Muscle of leg (tissue), 16 donors: ENCODE measurements around the gene FBXO41. TPM values are rescaled to one million over a fixed set of nuclear protein-coding genes. Genes with fewer than 3 reads are reported as not detected.

ENCODE experiments used
- DNase-seq: peaks from one replicate; pipeline ENCODE4 v3.0.0; 2013
- H3K27ac ChIP-seq: one replicate; pipeline ENCODE4 v1.5.1; 2013; ENCODE audit warnings: mild to moderate bottlenecking, low read length, control low read depth
- H3K27me3 ChIP-seq: one replicate; pipeline ENCODE4 v1.6.1; 2013; ENCODE audit warnings: low read length; ENCODE audit not compliant: control insufficient read depth, insufficient read depth
- H3K36me3 ChIP-seq: one replicate; pipeline ENCODE4 v1.6.1; 2013; ENCODE audit warnings: low read length; ENCODE audit not compliant: control insufficient read depth, insufficient read depth
- H3K4me1 ChIP-seq: one replicate; pipeline ENCODE4 v1.6.1; 2013; ENCODE audit warnings: low read length; ENCODE audit not compliant: control insufficient read depth, insufficient read depth
- H3K4me3 ChIP-seq: one replicate; pipeline ENCODE4 v1.5.1; 2013; ENCODE audit warnings: low read length, control low read depth
- H3K9me3 ChIP-seq: replicated peaks from 2 replicates; pipeline ENCODE4 v1.6.1; 2013; ENCODE audit warnings: low read depth, low read length; ENCODE audit not compliant: control insufficient read depth
- WGBS: methylation state at CpG from one replicate; pipeline ENCODE4 v1.1.5; 2013; ENCODE audit warnings: missing lambda C conversion rate; ENCODE audit not compliant: insufficient coverage; 5-methylcytosine and 5-hydroxymethylcytosine counted together
- long read RNA-seq, 11 donors: transcript quantifications; one replicate each; lab custom pipeline, GENCODE V29; 2026
- polyA plus RNA-seq, 8 donors: library from polyadenylated mRNA; unstranded; fragments of 120-200 nt; gene quantifications; one replicate each; pipeline versions ENCODE4 v1.2.1 to v1.2.3, GENCODE V29; 2013; ENCODE audit warnings: inconsistent platforms in 1 of 8, low replicate concordance in 1 of 8; ENCODE audit not compliant: insufficient read length in 8 of 8, insufficient read depth in 1 of 8
- total RNA-seq: library from RNA; stranded (reverse); fragments of 120-200 nt; gene quantifications from one replicate; pipeline ENCODE4 v1.2.4, GENCODE V29; 2013

FBXO41 gene
- total RNA-seq (0.09 TPM), polyA plus RNA-seq (under 1 TPM; 0.20 to 0.40 (median 0.29) TPM)
- long read RNA-seq, donor 1: 0 reads
- long read RNA-seq, donor 2: 0 reads
- long read RNA-seq, donor 3: 0 reads
- long read RNA-seq, donor 4: 0 reads
- long read RNA-seq, donor 5: 0 reads
- long read RNA-seq, donor 6: 0 reads
- long read RNA-seq, donor 7: 0 reads
- long read RNA-seq, donor 8: 0 reads
- long read RNA-seq, donor 9: 0 reads
- long read RNA-seq, donor 10: 0 reads
- long read RNA-seq, donor 11: 0 reads

GRCh38 chr2:73284296-73285158 is at the start of gene FBXO41:
FBXO41 (minus strand) TSS chr2:73284478; CDS start chr2:73269630, 14,848 bp downstream.
- peak within 1 kb of the TSS; percentile 43 for H3K4me3 ChIP-seq
- DNase-seq: no peak
- H3K27ac ChIP-seq: no peak within 1 kb of the TSS
- no peaks in the 10 kb centered on the region for H3K36me3 ChIP-seq
- H3K9me3 ChIP-seq: no peaks in the 10 kb centered on the region
- 1% methylated on average over 45 of the region's 69 CpGs for WGBS
- peaks cover 12% of the 10 kb centered on the region for H3K4me1 ChIP-seq
- peaks cover 42% of the 10 kb centered on the region for H3K27me3 ChIP-seq

- H3K36me3 ChIP-seq: no peaks in the 10 kb centered on the region
- H3K4me3 ChIP-seq: no peak overlapping the region
- H3K27ac ChIP-seq: no peak overlapping the region
- no peaks in the 10 kb centered on the region for H3K4me1 ChIP-seq
- no peaks in the 10 kb centered on the region for H3K9me3 ChIP-seq
- H3K27me3 ChIP-seq: no peaks in the 10 kb centered on the region
- no peak for DNase-seq
- no CpG with 5 or more reads among the region's 2 CpGs for WGBS
Observed at GRCh38 chr2:73334045-73334444, 49.8 kb upstream of the FBXO41 start.

- no peak for DNase-seq
- Histone ChIP-seq H3K27me3 (no peaks in the 10 kb centered on the region), H3K36me3 (no peaks in the 10 kb centered on the region)
Observed at GRCh38 chr2:73333564-73333963, 49.3 kb upstream of the FBXO41 start.

GRCh38 chr2:73324126-73324725 is 39.9 kb upstream of the FBXO41 start:
- DNase-seq: no peak
- 60% methylated on average over 9 of the region's 13 CpGs for whole genome bisulfite sequencing
- H3K36me3 ChIP-seq: no peaks in the 10 kb centered on the region
- no peak overlapping the region for H3K4me3 ChIP-seq
- H3K4me1 ChIP-seq: no peaks in the 10 kb centered on the region
- H3K27ac ChIP-seq: no peak overlapping the region
- H3K27me3 ChIP-seq: peaks cover 12% of the 10 kb centered on the region
- no peaks in the 10 kb centered on the region for H3K9me3 ChIP-seq

More at GRCh38 chr2:73333564-73333963, 49.3 kb upstream of the FBXO41 start:
- Histone ChIP-seq H3K27ac (no peak overlapping the region), H3K4me1 (no peaks in the 10 kb centered on the region), H3K9me3 (no peaks in the 10 kb centered on the region), H3K4me3 (no peak overlapping the region)

- Histone ChIP-seq H3K9me3 (no peaks in the 10 kb centered on the region), H3K36me3 (no peaks in the 10 kb centered on the region), H3K4me1 (no peaks in the 10 kb centered on the region), H3K4me3 (no peak overlapping the region), H3K27ac (no peak overlapping the region), H3K27me3 (peaks cover 12% of the 10 kb centered on the region)
- DNase-seq: no peak
- 63% methylated on average over 5 of the region's 5 CpGs for WGBS
Observed at GRCh38 chr2:73323551-73323950, 39.3 kb upstream of the FBXO41 start.

- WGBS: 60% methylated on average over 1 of the region's 2 CpGs
- DNase-seq: no peak
- H3K9me3 ChIP-seq: no peaks in the 10 kb centered on the region
- peaks cover 2% of the 10 kb centered on the region for H3K27me3 ChIP-seq
- no peak overlapping the region for H3K27ac ChIP-seq
- H3K4me3 ChIP-seq: no peak overlapping the region
- H3K4me1 ChIP-seq: no peaks in the 10 kb centered on the region
- H3K36me3 ChIP-seq: no peaks in the 10 kb centered on the region
Observed at GRCh38 chr2:73314441-73314840, 30.2 kb upstream of the FBXO41 start.

- Histone ChIP-seq H3K4me1 (no peaks in the 10 kb centered on the region), H3K36me3 (no peaks in the 10 kb centered on the region), H3K27ac (no peak overlapping the region), H3K27me3 (peaks cover 2% of the 10 kb centered on the region), H3K4me3 (no peak overlapping the region), H3K9me3 (no peaks in the 10 kb centered on the region)
- DNase-seq: no peak
- WGBS: 61% methylated on average over 9 of the region's 9 CpGs
Observed at GRCh38 chr2:73307720-73308119, 23.4 kb upstream of the FBXO41 start.

GRCh38 chr2:73301636-73302035 is 17.4 kb upstream of the FBXO41 start:
- Histone ChIP-seq H3K27ac (no peak overlapping the region), H3K4me1 (no peaks in the 10 kb centered on the region), H3K27me3 (peaks cover 13% of the 10 kb centered on the region), H3K9me3 (no peaks in the 10 kb centered on the region), H3K36me3 (no peaks in the 10 kb centered on the region), H3K4me3 (no peak overlapping the region)
- no peak for DNase-seq
- WGBS: 70% methylated on average over 3 of the region's 4 CpGs

GRCh38 chr2:73300926-73301325 is 16.6 kb upstream of the FBXO41 start:
- no peaks in the 10 kb centered on the region for H3K9me3 ChIP-seq
- peaks cover 16% of the 10 kb centered on the region for H3K27me3 ChIP-seq
- H3K36me3 ChIP-seq: no peaks in the 10 kb centered on the region
- H3K4me1 ChIP-seq: no peaks in the 10 kb centered on the region
- WGBS: 69% methylated on average over 3 of the region's 3 CpGs
- DNase-seq: no peak
- H3K27ac ChIP-seq: no peak overlapping the region
- H3K4me3 ChIP-seq: no peak overlapping the region

- H3K36me3 ChIP-seq: no peaks in the 10 kb centered on the region
- no peak for DNase-seq
- no peak overlapping the region for H3K27ac ChIP-seq
- 50% methylated on average over 1 of the region's 4 CpGs for WGBS
- peaks cover 46% of the 10 kb centered on the region for H3K27me3 ChIP-seq
- H3K4me1 ChIP-seq: no peaks in the 10 kb centered on the region
- H3K4me3 ChIP-seq: no peak overlapping the region
- peaks cover 2% of the 10 kb centered on the region for H3K9me3 ChIP-seq
Observed at GRCh38 chr2:73297586-73297985, 13.3 kb upstream of the FBXO41 start.
